Stimulated activated CD8-positive, alpha-beta memory T cell treated with anti-CD3 and anti-CD28 coated beads, Interleukin-4, amount 100 ng/mL, for 48 hours (primary cell): ENCODE data around the gene FAM135A.
"Not testable (repeated sequence)": the region's sequence is repeated elsewhere in the genome, so short reads cannot be mapped to it uniquely, and the experiment has no call there.

Source experiments
- DNase-seq: peaks from one replicate; pipeline ENCODE4 v3.0.0-alpha.2; 2020

Gene FAM135A

DNA sequence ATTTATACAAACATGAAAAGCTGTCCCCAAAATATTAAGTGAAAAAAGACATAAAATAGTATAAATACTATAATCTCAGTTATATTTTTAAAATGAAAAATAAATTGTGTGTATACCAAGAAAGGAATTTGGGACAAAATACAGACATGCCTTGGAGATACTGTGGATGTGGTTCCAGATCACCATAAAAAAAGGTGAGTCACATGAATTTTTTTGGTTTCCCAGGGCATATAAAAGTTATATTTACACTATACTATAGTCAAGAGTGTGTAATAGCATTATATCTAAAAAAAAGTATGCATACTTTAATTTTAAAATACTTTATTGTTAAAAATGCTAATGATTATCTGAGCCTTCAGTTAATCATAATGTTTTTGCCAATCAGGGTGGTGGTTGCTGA is 136.0 kb downstream of the FAM135A start:
- no peak for DNase-seq

DNA sequence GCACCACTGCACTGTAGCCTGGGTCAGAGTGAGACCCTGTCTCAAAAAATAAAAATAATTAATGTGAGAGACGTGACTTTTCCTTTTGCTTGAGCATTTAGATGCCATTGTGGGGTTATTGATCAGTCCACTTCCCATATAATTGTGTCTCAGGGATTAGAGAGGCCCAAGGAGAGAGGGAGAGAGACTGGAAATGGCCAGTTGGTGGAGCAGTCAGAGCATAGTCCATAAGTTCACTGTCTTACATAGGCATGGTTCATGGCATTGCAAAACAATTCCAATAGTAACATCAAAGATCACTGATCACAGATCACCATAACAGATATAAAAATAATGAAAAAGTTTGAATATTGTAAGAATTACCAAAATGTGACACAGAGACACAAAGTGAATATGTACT is 138.3 kb downstream of the FAM135A start:
- no peak for DNase-seq

DNA sequence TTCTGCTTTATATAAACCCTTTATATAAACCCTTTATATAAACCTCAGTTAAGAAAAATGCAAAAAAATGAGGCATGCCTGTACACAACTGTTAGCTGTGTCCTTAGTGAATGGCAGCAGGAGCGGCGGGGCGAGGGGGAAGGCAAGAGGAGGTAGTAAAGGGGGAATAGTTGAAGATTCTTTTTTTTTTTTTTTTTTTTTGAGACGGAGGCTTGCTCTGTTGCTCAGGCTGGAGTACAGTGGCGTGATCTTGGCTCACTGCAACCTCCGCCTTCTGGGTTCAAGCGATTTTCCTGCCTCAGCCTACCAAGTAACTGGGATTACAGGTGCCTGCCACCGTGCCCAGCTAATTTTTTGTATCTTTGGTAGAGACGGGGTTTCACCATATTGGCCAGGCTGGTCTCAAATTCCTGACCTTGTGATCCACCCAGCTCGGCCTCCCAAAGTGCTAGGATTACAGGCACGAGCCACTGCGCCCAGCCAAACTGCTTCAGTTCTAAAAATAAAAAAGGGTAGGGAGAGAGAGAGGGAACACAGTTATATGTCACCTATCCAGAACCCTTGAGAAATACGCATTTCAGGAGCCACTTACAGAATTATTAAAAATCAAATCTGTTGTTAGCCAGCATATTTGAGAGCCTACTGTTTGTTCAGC is 139.1 kb downstream of the FAM135A start:
- not testable (repeated sequence) for DNase-seq

DNA sequence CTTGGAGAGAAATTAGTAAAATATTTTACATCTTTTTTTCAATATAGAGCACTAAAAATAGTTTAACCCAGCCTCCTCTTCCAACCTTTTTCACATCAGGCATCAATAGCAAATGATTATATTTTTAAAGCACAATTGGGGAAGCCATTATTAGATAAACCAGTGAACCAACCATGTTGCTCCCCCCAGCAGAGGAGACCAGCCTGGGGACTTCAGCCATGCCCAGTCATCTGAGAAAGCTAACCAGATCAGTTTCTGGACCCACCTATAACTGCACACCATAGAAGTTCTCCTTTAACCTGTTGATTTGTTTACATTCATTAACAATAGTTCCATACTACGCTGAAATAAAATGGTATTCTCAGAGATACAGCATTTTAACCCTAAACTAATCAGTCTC is 139.7 kb downstream of the FAM135A start:
- no peak for DNase-seq

GRCh38 chr6:70557998-70558397 is 144.7 kb downstream of the FAM135A start:
- no peak for DNase-seq

DNA sequence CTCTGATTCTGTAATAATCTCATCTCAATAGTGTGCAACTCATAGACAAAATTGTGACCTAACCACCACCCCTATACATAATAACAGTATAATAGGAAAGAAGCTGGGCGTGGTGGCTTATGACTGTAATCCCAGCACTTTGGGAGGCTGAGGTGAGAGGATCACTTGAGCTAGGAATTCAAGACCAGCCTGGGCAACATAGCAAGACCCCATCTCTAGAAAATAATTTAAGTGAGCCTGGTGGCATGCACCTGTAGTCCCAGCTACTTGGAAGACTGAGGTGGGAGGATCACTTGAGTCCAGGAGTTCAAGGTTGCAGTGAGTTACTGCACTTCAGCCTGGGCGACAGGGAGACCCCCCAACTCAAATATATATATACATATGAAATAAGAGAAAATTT is 149.1 kb downstream of the FAM135A start:
- DNase-seq: not testable (repeated sequence)

GRCh38 chr6:70563530-70563929 is 150.2 kb downstream of the FAM135A start:
- no peak for DNase-seq

DNA sequence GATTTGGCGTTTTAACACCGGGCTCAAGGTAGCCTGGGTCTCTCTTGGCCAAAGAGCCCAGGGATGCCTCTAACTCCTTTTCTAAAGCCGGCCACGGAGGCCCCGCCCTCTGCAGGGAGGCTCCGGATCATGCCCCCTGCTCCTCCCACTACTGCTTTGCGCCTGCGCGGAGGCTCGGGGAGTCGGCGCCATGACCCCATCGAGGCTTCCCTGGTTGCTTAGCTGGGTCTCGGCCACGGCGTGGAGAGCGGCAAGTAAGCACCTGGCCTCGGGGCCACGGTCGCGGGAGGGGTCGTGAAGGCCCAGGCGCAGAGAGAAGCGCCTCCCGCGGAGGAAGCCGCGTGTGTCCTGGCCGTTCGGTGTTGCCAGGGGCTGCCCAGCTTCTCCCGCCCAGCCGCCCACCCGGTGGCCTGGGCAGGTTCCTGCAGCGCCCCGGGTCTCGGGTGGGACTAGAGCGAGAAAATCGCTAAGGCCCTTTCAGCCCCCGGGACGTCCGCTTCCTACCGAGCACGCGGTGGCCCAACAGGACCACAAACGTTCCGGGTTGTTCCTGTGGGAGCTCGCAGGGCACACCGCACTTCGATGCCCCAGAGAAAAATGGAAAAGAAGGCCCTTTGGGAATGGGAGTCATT is 153.6 kb downstream of the FAM135A start, which contains the start of gene SDHAF4:
SDHAF4 (plus strand) TSS at position 180 of the 632 bp plus-strand sequence; CDS start at position 191, 11 bp downstream.
- peak; percentile 96 for DNase-seq

GRCh38 chr6:70574643-70575042 is 161.3 kb downstream of the FAM135A start:
- no peak for DNase-seq

DNA sequence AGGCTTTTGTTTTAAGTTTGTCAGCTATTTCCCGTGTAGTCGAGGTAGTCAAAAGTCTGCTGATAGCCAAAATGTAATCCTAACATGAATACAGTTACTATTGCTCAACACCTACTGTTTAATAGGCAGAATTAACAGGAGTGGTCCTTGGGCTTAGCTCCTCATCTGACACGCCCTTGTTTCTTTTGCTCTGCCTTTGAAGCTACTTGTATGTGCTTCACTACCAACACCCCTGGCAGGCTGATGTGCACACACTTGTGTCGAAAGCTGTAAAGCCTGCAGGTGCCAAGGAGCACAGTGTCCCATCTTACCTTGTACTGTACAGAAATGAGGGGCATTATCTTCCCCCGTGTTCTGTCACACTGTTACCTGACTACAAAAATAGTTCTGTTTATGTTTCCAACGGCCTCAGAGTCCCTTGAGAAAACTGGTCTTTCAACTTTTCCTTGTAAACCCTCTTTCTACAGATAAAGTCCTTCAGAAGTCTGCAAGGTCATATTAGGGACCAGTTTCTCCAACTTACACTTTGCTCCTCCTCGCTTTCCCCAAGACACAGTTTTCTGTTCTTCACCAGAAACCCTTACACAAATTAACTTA is 162.7 kb downstream of the FAM135A start:
- no peak for DNase-seq

GRCh38 chr6:70586114-70586513 is 172.8 kb downstream of the FAM135A start:
- DNase-seq: no peak

DNA sequence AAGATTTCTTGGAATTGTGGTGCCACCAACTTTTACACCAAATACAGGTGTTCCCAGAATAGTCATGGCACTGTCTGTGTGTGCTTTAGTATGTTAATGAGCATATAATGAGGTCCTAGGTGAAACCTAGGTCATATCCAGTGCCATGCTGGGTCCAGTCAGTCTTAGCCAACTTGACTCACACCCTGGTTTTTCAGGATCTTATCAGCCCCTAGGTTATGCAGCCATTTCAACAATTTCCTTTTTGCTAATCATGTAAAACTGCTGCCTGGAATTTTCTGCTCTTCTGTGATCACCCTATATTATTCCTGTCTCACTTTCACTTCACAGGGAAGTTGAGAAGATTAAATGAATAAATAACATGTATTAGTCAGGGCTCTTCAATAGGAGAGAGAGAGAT is 177.1 kb downstream of the FAM135A start:
- no peak for DNase-seq

GRCh38 chr6:70592391-70593117 is 179.2 kb downstream of the FAM135A start:
- no peak for DNase-seq

GRCh38 chr6:70593118-70593486 is 179.8 kb downstream of the FAM135A start:
- no peak for DNase-seq

- DNase-seq: peak; percentile 29
These were observed 185.9 kb downstream of the FAM135A start for GRCh38 chr6:70599187-70599586.

- DNase-seq: no peak
These were observed 187.7 kb downstream of the FAM135A start for GRCh38 chr6:70601014-70601413.

GRCh38 chr6:70604254-70604653 is 190.9 kb downstream of the FAM135A start:
- no peak for DNase-seq

DNA sequence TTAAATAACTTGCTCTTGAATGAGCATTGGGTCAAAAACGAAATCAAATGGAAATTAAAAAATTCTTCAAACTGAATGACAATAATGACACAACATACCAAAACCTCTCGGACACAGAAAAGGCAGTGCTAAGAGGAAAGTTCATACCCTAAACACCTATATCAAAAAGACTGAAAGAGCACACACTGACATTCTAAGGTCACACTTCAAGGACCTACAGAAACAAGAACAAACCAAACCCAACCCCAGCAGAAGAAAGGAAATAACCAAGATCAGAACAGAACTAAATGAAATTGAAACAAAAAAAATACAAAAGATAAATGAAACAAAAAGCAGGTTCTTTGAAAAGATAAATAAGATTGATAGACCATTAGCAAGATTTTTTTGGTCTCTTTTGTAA is 194.1 kb downstream of the FAM135A start:
- DNase-seq: not testable (repeated sequence)

DNA sequence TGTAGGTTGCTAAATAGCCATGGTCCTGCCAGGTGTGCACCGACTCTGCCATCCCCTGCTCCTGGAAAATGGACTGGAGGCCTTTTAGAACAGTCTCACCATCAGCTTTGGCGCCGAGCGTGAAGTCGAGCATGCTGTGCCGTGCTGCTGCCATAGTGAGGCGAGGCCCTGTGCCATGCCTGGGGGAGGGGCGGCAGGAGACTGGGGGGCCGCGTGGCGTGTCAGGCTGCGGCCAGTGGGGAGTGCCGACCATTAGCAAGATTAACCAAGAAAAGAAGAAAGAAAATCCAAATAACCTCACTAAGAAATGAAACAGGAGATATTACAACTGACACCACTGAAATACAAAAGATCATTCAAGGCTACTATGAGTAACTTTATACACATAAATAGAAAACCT is 195.9 kb downstream of the FAM135A start:
- not testable (repeated sequence) for DNase-seq
